Peyer's patch (tissue), 4 donors: ENCODE data around the gene CEMIP2. TPM values are rescaled to one million over a fixed set of nuclear protein-coding genes. Genes with fewer than 3 reads are reported as not detected.
"Not testable (repeated sequence)": the region's sequence is repeated elsewhere in the genome, so short reads cannot be mapped to it uniquely, and the experiment has no call there.

Experiments
- DNase-seq, 3 donors: peaks; one replicate each; pipeline ENCODE4 v3.0.0-alpha.2; 2017 to 2019
- H3K27ac ChIP-seq, 4 donors: fragments of 200-600 bp; sonication (generic); one replicate each; pipeline ENCODE4 v1.5.1; 2016 to 2019
- H3K27me3 ChIP-seq, 2 donors: fragments of 200-600 bp; sonication (generic); one replicate each; pipeline ENCODE4 v1.5.1; 2019
- H3K36me3 ChIP-seq, 3 donors: fragments of 200-600 bp; sonication (generic); one replicate each; pipeline ENCODE4 v1.5.1; 2016 to 2019
- H3K4me1 ChIP-seq, 4 donors: fragments of 200-600 bp; sonication (generic); one replicate each; pipeline ENCODE4 v1.5.1; 2016 to 2019
- H3K4me3 ChIP-seq, 4 donors: fragments of 200-600 bp; sonication (generic); 1 replicate in 3 of 4; 2 replicates in 1 of 4; pipeline ENCODE4 v1.5.1; 2016 to 2019; ENCODE audit warnings: mild to moderate bottlenecking in 1 of 4
- H3K9me3 ChIP-seq, 4 donors: fragments of 200-600 bp; sonication (generic); one replicate each; pipeline ENCODE4 v1.5.1; 2016 to 2019; ENCODE audit warnings: mild to moderate bottlenecking in 1 of 4
- CTCF ChIP-seq, 6 experiments: fragments of 450-650 bp in 4 of 6; fragments of 200-600 bp in 2 of 6; sonication (generic) in 1 of 6; IDR thresholded peaks; one replicate each; pipeline ENCODE4 v1.5.1; 2017 to 2019; ENCODE audit warnings: antibody characterized with exemption in 6 of 6, mild to moderate bottlenecking in 3 of 6, moderate library complexity in 1 of 6
- POLR2A ChIP-seq, 2 donors: fragments of 450-650 bp; IDR thresholded peaks; one replicate each; pipeline ENCODE4 v1.5.1; 2017; ENCODE audit warnings: antibody characterized with exemption in 2 of 2, mild to moderate bottlenecking in 2 of 2, moderate library complexity in 2 of 2
- total RNA-seq, 4 donors: library from RNA; depleted of rRNA; stranded (reverse); fragments of >200 nt; gene quantifications; one replicate each; pipeline ENCODE4 v1.1.0, GENCODE V29; 2016

CEMIP2 gene
- total RNA-seq, 4 donors from 2014 or later, result 79.2 to 243 (median 215) TPM

GRCh38 chr9:71664566-71664965, 103.7 kb downstream of the CEMIP2 start:
- no peak overlapping the region for H3K4me3 ChIP-seq
- no peak for TF ChIP-seq POLR2A (IDR thresholded peaks at IDR 0.05)
- TF ChIP-seq CTCF (IDR thresholded peaks at IDR 0.05), result no peak
- no peaks in the 10 kb centered on the region for H3K9me3 ChIP-seq
- H3K27me3 ChIP-seq, result no peaks in the 10 kb centered on the region
- H3K4me1 ChIP-seq, result no peaks in the 10 kb centered on the region
- H3K27ac ChIP-seq, result no peak overlapping the region
- H3K36me3 ChIP-seq, result no peaks in the 10 kb centered on the region
- DNase-seq, result no peak

- Histone ChIP-seq H3K9me3 (no peaks in the 10 kb centered on the region), H3K36me3 (no peaks in the 10 kb centered on the region), H3K4me1 (no peaks in the 10 kb centered on the region), H3K4me3 (no peak overlapping the region), H3K27me3 (no peaks in the 10 kb centered on the region), H3K27ac (no peak overlapping the region)
- no peak for DNase-seq
- no peak for TF ChIP-seq CTCF (IDR thresholded peaks at IDR 0.05)
- TF ChIP-seq POLR2A (IDR thresholded peaks at IDR 0.05), result no peak
Observed at GRCh38 chr9:71663931-71664459, 104.3 kb downstream of the CEMIP2 start.

GRCh38 chr9:71663216-71663615, 105.1 kb downstream of the CEMIP2 start:
- Histone ChIP-seq H3K9me3 (no peaks in the 10 kb centered on the region), H3K27ac (no peak overlapping the region), H3K27me3 (no peaks in the 10 kb centered on the region), H3K4me3 (no peak overlapping the region), H3K36me3 (no peaks in the 10 kb centered on the region), H3K4me1 (no peaks in the 10 kb centered on the region)
- TF ChIP-seq CTCF (IDR thresholded peaks at IDR 0.05), result no peak
- no peak for TF ChIP-seq POLR2A (IDR thresholded peaks at IDR 0.05)
- DNase-seq, result no peak

GRCh38 chr9:71662082-71662481, 106.2 kb downstream of the CEMIP2 start:
- DNase-seq, result no peak
- H3K9me3 ChIP-seq, result peaks cover 0 to 6% (median 0%) of the 10 kb centered on the region in 4 donors
- H3K36me3 ChIP-seq, result no peaks in the 10 kb centered on the region
- TF ChIP-seq CTCF (IDR thresholded peaks at IDR 0.05), result no peak
- H3K4me3 ChIP-seq, result no peak overlapping the region
- H3K4me1 ChIP-seq, result no peaks in the 10 kb centered on the region
- no peak overlapping the region for H3K27ac ChIP-seq
- H3K27me3 ChIP-seq, result no peaks in the 10 kb centered on the region

- H3K27ac ChIP-seq, DNase-seq, H3K4me1 ChIP-seq, H3K27me3 ChIP-seq, H3K36me3 ChIP-seq, H3K4me3 ChIP-seq: not testable (repeated sequence)
- H3K9me3 ChIP-seq, result peaks cover 0 to 11% (median 0%) of the 10 kb centered on the region in 4 donors
Observed at GRCh38 chr9:71657276-71657675, 111.0 kb downstream of the CEMIP2 start.

- Histone ChIP-seq H3K4me3 (no peak overlapping the region), H3K27ac (no peak overlapping the region), H3K4me1 (no peaks in the 10 kb centered on the region), H3K36me3 (no peaks in the 10 kb centered on the region), H3K9me3 (peaks cover 0 to 11% (median 0%) of the 10 kb centered on the region in 4 donors), H3K27me3 (no peaks in the 10 kb centered on the region)
- DNase-seq, result no peak
- TF ChIP-seq POLR2A (IDR thresholded peaks at IDR 0.05) (no peak), CTCF (IDR thresholded peaks at IDR 0.05) (no peak)
Observed at GRCh38 chr9:71656496-71656895, 111.8 kb downstream of the CEMIP2 start.
